ENCODE data around the gene SPATA18.

- no peak for TF ChIP-seq POLR2A (IDR thresholded peaks at IDR 0.05)
- TF ChIP-seq, protein P1, sequence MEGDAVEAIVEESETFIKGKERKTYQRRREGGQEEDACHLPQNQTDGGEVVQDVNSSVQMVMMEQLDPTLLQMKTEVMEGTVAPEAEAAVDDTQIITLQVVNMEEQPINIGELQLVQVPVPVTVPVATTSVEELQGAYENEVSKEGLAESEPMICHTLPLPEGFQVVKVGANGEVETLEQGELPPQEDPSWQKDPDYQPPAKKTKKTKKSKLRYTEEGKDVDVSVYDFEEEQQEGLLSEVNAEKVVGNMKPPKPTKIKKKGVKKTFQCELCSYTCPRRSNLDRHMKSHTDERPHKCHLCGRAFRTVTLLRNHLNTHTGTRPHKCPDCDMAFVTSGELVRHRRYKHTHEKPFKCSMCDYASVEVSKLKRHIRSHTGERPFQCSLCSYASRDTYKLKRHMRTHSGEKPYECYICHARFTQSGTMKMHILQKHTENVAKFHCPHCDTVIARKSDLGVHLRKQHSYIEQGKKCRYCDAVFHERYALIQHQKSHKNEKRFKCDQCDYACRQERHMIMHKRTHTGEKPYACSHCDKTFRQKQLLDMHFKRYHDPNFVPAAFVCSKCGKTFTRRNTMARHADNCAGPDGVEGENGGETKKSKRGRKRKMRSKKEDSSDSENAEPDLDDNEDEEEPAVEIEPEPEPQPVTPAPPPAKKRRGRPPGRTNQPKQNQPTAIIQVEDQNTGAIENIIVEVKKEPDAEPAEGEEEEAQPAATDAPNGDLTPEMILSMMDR (IDR thresholded peaks at IDR 0.05), result no peak
Measured at GRCh38 chr4:52094376-52095145, 43.5 kb downstream of the SPATA18 start.
